ENCODE data around the gene FAM118A.
"Not testable (repeated sequence)": the region's sequence is repeated elsewhere in the genome, so short reads cannot be mapped to it uniquely, and the experiment has no call there.

Gene FAM118A

GRCh38 chr22:45309422-45310227, at the start of gene FAM118A:
TSS of gene FAM118A (plus strand) at chr22:45309934. CDS start at chr22:45322380, 12,446 bp downstream.
- DNase-seq = peak; percentile 95 to 96

DNA sequence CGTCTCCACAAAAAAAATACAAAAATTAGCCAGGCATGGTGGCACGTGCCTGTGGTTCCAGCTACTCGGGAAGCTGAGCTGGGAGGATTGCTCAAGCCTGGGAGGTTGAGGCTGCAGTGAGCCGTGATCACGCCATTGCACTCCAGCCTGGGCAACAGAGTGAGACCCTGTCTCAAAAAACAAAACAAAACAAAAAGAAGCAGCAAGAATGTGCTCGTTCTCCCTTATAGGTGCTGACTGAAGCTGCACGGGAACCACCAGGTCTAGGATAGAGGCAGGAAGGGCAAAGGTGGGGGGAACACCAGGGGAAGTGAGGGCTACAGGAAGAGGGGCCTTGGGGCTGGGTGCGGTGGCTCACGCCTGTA, 49.4 kb upstream of the FAM118A start:
- not testable (repeated sequence) for DNase-seq

DNA sequence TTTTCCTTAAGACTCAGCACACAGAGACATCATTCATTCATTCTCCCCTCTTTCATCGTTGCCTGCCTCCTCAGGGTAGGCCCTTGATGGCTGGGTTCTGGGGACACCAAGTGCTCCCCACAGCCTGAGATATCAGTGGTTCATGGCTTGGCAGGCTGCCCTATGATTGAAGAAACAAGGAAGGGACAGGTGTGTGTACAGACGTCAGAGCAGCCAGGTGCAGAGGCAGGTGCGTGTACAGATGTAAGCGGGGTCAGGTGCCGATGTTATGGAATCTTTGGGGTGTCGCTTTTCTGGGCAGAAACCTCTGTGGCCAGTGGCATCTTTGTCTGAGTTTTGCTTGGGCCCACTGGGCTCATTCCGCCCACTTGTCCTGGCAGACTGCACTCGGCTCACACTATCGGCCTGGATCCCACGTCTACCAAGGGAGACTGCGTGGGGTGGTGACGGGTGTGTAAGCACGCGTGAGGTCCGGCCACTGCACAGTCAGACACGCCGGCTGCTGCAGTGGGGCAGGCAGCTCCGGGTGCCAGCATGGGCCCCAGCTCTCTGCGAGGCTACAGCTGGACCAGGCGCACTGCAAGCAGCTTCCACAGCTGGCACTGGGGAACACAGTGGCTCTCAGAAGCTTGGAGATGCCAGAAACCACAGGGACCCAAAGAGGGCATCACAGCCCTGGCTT, 48.2 kb upstream of the FAM118A start:
- no peak for DNase-seq

DNA sequence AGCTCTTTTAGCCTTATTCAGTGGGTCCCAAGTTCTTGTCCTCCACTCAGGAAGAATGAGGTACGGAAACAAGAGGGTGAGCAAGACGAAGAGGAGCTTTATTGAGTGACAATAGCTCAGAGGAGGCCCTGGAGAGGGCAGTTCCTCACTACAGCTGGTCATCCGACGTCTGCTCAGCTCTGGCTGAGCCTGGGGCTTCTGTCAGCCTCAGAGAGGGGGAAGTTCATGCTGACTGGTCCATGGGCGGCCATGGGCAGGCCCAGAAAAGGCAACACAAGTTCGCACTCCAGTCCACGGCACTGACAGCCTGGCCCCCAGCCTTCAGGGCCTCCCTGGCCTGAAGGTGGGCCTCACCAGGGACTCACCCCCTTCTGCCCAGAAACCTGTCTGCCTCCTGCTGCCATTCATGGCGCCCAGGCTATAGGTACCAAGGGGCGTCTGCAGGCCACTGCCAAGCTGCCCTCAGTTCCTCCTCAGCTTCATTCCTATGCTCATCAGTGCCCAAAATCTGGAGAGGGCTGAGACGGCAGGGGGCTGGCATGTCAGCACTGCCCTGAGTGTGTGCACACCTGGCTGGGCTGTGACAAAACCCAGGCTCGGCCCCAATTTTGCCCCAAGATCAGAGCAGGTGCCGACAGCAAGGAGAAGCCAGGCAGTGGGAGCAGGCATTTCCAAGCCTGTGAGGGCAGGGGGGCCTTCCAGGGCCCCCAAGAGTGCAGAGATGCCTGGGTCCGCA, 47.4 kb upstream of the FAM118A start:
- no peak for DNase-seq

GRCh38 chr22:45262931-45263462, 46.7 kb upstream of the FAM118A start:
- DNase-seq = no peak

DNA sequence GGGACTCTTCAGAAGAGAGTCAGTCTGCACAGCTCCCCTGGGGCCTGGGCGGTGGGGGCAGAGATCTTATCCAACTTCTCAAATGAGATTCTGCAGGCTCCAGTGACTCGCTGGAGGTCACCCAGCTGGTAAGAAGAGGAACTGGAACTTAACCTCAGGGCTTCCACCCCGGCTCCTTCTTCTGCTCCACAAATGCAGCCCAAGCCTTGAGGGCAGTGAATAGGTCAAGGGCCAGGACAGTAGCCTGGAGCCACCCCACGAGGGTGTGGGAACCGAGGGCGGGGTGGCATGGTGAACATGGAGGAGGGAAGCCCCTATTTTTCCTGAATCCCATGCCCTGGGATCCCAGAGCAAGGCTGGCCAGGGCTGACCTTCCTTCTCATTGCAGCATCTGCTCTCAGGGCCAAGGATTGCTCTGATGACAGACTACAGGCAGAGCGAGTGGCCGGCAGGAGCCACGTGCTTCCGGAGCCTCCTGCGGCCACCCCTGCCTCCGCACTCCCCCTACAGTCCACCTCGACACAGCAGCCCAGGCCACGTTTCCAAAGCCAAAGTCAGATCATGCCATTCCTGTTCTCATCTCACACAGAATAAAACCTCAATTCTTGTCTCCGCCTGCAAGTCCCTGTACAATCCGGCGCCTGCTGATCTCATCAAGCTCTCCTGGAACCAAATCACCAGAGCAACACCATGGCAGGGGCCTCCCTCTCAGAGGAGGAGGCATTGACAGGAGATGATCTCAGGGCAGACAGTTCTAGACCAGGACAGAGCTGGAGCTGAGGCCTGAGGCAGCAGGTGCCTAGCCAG, 46.1 kb upstream of the FAM118A start:
- no peak for DNase-seq

- no peak for DNase-seq
Measured at GRCh38 chr22:45265535-45265934, 44.2 kb upstream of the FAM118A start.

GRCh38 chr22:45268167-45268957, 41.4 kb upstream of the FAM118A start:
- peak in 1 of 2 experiments; percentile 19 for DNase-seq

- peak; percentile 81 to 82 for DNase-seq
Measured at GRCh38 chr22:45268958-45269844, 40.5 kb upstream of the FAM118A start.

- DNase-seq = no peak
Measured at GRCh38 chr22:45270095-45271020, 39.4 kb upstream of the FAM118A start.

- no peak for DNase-seq
Measured at GRCh38 chr22:45271667-45272201, 38.0 kb upstream of the FAM118A start.

DNA sequence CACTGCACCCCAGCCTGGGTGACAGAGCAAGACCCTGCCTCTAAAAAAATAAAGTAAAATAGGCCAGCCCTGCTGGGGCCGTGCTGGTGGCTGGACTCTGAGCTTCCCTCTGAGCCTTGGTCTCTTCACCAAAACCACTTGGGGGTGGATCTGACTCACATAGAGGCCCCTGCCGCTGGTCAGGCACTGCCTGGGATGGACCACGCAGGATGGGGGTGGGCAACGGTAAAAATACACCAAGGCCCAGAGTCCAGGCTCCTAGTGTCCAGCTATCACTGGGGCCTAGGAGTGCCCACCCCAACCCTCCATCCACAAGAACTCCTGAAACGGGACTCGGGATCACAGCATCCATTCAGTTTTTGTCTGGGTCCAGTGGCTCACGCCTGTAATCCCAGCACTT, 37.2 kb upstream of the FAM118A start:
- no peak for DNase-seq

- no peak for DNase-seq
Measured at GRCh38 chr22:45273452-45274075, 36.2 kb upstream of the FAM118A start.

DNA sequence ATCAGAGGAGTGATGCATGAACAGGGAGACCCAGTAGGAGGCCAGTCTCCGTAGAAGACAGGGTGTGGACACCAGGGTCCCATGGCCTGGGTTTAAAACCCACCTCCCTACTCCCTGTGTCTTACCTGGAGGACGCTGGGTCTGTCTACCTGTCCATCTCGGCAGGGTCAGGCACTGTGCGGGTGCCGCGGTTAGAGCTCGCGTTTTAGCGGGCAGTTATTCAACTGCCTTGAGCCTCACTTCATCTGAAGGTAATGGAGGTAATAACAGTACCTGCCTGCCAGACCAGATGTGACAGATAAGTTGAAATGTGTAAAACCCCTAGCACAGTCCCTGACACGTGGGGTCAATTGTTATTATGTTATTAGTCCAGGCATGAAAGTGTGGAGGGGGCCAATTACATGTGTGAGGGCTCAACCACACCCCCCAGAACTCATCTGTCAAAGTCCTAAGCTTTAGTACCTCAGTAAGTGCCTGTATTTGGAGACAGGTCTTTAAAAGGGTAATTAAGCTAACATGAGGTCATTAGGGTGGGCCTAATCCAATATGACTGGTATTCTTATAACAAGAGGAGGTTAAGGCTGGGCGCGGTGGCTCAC, 33.1 kb upstream of the FAM118A start:
- no peak for DNase-seq

DNA sequence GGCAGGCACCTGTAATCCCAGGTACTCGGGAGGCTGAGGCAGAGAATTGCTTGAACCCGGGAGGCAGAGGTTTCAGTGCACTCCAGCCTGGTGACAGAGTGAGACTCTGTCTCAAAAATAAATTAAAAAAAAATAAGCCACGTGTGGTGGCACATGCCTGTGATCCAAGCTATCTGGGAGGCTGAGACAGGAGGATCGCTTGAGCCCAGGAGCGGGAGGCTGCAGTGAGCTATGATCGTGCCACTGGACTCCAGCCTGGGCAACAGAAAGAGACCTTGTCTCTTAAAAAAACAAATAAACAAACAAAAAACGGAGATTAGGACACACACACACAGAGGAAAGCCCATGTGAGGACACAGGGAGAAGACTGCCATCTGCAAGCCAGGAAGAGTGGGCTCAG, 32.0 kb upstream of the FAM118A start:
- not testable (repeated sequence) for DNase-seq

GRCh38 chr22:45278125-45278524, 31.6 kb upstream of the FAM118A start:
- DNase-seq = no peak

- no peak for DNase-seq
Measured at GRCh38 chr22:45280587-45280980, 29.1 kb upstream of the FAM118A start.

DNA sequence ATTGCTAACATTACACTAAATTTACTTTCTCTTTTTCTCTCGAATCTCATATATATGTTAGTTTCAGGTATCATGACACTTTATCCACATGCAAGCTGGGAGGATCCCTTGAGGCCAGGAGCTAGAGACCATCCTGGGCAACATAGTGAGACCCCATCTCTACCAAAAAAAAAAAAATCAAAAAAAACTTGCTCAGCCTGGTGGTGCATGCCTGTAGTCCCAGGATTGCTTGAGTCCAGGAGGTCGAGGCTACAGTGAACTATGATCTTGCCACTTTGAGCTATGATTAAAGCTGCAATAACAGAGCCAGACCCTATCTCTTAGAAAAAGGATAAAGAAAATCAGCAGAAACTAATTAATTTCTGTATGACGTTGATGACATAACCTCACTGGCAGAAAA, 28.7 kb upstream of the FAM118A start:
- DNase-seq = no peak
